Right lobe of liver (tissue), 6 donors: ENCODE measurements around the gene RPS24. TPM values are rescaled to one million over a fixed set of nuclear protein-coding genes. Genes with fewer than 3 reads are reported as not detected.
"Not testable (repeated sequence)": the region's sequence is repeated elsewhere in the genome, so short reads cannot be mapped to it uniquely, and the experiment has no call there.

Source experiments
- ATAC-seq, 4 donors: fragments of 200-7000 bp; cut with Tn5 transposase; one replicate each; pipeline ENCODE4 v1.9.1; 2020; ENCODE audit warnings: mild to moderate bottlenecking in 4 of 4, moderate library complexity in 4 of 4
- DNase-seq, 3 donors: peaks; one replicate each; pipeline ENCODE4 v3.0.0-alpha.2; 2020
- H3K27ac ChIP-seq, 3 donors: fragments of 200-600 bp; one replicate each; pipeline ENCODE4 v1.8.0; 2022
- H3K27me3 ChIP-seq, 2 donors: fragments of 200-600 bp; one replicate each; pipeline ENCODE4 v1.8.0; 2022
- H3K36me3 ChIP-seq, 4 donors: fragments of 200-600 bp; sonication (generic) in 1 of 4; one replicate each; pipeline versions ENCODE4 v1.5.1 to v1.8.0; 2017 to 2022; ENCODE audit warnings: control low read depth in 1 of 4
- H3K4me1 ChIP-seq, 4 donors: fragments of 200-600 bp; sonication (generic) in 1 of 4; one replicate each; pipeline versions ENCODE4 v1.5.1 to v1.8.0; 2017 to 2022; ENCODE audit warnings: control low read depth in 1 of 4
- H3K4me3 ChIP-seq, 3 donors: fragments of 200-600 bp; one replicate each; pipeline ENCODE4 v1.8.0; 2022
- H3K9me3 ChIP-seq, 4 donors: fragments of 200-600 bp; sonication (generic) in 1 of 4; one replicate each; pipeline versions ENCODE4 v1.5.1 to v1.8.0; 2017 to 2022; ENCODE audit warnings: control low read depth in 1 of 4
- POLR2A ChIP-seq: fragments of 450-650 bp; IDR thresholded peaks from one replicate; pipeline ENCODE4 v1.6.1; 2017; ENCODE audit warnings: antibody characterized with exemption, mild to moderate bottlenecking
- WGBS: methylation state at CpG from one replicate; pipeline ENCODE4 v1.1.6; 2018; ENCODE audit warnings: low coverage, low lambda C conversion rate; ENCODE audit not compliant: insufficient coverage; ENCODE audit errors: missing lambda C conversion rate; 5-methylcytosine and 5-hydroxymethylcytosine counted together
- intact Hi-C, 2 donors: fragments of 100-400 bp; cut with DNase I; formaldehyde crosslinking; loops; one replicate each; pipeline versions ENCODE4 v1.11.2 to v1.14.1; 2022
- total RNA-seq, 6 experiments: library from RNA; depleted of rRNA in 2 of 6; stranded (reverse); fragments of >200 nt in 2 of 6; fragmentation: NEBNext Ultra II Directional in 3 of 6; extraction: Animal tissue kit (Norgen Biotek cat#: 25700) in 3 of 6; gene quantifications; one replicate each; pipeline versions ENCODE4 v1.1.0 to v1.2.4, GENCODE V29; 2016 to 2023
- TF ChIP-seq, protein P1 (sequence below), 4 donors: fragments of 200-600 bp in 3 of 4; fragments of 450-650 bp in 1 of 4; IDR thresholded peaks; one replicate each; pipeline versions ENCODE4 v1.5.1 to v1.8.0; 2016 to 2022; ENCODE audit warnings: antibody characterized with exemption in 4 of 4, mild to moderate bottlenecking in 2 of 4
- donor health status: DM: no; HTN: yes; CAD: no.
- donor health status: DM: no; HTN: no; CAD: no.
- donor health status: DM: no; HTN: no; CAD: no.
- donor health status: DM: no; HTN: yes; CAD: no.
- donor health status: DM: no; HTN: yes; CAD: no.

RPS24 gene
- total RNA-seq, 6 experiments from 2014 or later = 406 to 921 (median 499) TPM

DNA sequence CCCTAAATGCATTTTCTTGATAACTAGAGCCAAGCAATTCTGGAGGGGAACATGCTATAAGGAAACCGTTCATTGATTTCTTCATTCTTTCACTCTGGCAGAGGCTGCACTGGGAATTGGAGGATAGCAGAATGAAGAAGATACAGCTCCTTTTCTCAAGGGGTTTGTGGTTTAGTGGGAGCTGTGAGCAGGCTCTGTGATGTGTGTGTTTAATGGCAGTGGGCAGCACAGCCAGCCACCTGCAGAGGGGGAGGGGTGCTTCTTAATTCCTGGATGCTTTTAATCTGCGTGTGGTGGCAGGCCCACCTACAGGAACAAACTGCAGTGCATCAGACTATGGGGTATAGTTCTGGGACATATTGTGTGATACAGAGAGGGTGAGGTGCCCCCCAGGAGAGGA is 31.9 kb downstream of the RPS24 start:
- no peaks in the 10 kb centered on the region for H3K27me3 ChIP-seq
- H3K36me3 ChIP-seq = no peaks in the 10 kb centered on the region
- TF ChIP-seq, protein P1, sequence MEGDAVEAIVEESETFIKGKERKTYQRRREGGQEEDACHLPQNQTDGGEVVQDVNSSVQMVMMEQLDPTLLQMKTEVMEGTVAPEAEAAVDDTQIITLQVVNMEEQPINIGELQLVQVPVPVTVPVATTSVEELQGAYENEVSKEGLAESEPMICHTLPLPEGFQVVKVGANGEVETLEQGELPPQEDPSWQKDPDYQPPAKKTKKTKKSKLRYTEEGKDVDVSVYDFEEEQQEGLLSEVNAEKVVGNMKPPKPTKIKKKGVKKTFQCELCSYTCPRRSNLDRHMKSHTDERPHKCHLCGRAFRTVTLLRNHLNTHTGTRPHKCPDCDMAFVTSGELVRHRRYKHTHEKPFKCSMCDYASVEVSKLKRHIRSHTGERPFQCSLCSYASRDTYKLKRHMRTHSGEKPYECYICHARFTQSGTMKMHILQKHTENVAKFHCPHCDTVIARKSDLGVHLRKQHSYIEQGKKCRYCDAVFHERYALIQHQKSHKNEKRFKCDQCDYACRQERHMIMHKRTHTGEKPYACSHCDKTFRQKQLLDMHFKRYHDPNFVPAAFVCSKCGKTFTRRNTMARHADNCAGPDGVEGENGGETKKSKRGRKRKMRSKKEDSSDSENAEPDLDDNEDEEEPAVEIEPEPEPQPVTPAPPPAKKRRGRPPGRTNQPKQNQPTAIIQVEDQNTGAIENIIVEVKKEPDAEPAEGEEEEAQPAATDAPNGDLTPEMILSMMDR (IDR thresholded peaks at IDR 0.05) = no peak
- no peak for TF ChIP-seq POLR2A
- H3K4me1 ChIP-seq = no peaks in the 10 kb centered on the region
- no peak overlapping the region for H3K27ac ChIP-seq
- no peaks in the 10 kb centered on the region for H3K9me3 ChIP-seq
- 75% methylated on average over 1 of the region's 2 CpGs for WGBS
- no peak overlapping the region for H3K4me3 ChIP-seq
- ATAC-seq (no peak), DNase-seq (no peak)
- intact Hi-C loops = no loop called here

DNA sequence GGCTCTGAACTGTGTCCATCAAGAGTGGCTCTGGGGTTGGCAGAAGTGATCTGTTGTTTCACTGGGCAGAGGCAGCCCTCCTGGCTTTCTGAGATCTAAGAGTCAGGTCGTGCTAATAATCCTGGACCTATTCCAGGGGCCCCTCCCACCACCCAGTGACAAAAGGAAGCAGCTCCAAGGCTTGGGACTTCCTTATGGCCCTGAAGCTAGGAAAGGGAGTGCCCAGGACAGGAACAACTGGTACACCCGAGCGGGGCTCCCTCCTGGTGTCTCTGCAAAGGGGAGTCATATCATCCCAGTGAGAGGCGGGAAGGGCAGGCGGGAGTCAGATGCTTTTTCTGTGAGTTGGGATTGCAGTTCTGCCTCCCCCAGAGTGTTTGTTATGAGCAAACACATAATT is 32.3 kb downstream of the RPS24 start:
- Histone ChIP-seq H3K9me3 (no peaks in the 10 kb centered on the region), H3K36me3 (no peaks in the 10 kb centered on the region), H3K4me1 (no peaks in the 10 kb centered on the region), H3K4me3 (no peak overlapping the region), H3K27me3 (no peaks in the 10 kb centered on the region), H3K27ac (no peak overlapping the region)
- DNase-seq = peak in 1 of 3 donors; percentile 24
- intact Hi-C loops = no loop called here
- TF ChIP-seq POLR2A = no peak
- TF ChIP-seq, protein P1 (IDR thresholded peaks at IDR 0.05) = no peak
- no peak for ATAC-seq
- WGBS = 23% methylated on average over 3 of the region's 5 CpGs

DNA sequence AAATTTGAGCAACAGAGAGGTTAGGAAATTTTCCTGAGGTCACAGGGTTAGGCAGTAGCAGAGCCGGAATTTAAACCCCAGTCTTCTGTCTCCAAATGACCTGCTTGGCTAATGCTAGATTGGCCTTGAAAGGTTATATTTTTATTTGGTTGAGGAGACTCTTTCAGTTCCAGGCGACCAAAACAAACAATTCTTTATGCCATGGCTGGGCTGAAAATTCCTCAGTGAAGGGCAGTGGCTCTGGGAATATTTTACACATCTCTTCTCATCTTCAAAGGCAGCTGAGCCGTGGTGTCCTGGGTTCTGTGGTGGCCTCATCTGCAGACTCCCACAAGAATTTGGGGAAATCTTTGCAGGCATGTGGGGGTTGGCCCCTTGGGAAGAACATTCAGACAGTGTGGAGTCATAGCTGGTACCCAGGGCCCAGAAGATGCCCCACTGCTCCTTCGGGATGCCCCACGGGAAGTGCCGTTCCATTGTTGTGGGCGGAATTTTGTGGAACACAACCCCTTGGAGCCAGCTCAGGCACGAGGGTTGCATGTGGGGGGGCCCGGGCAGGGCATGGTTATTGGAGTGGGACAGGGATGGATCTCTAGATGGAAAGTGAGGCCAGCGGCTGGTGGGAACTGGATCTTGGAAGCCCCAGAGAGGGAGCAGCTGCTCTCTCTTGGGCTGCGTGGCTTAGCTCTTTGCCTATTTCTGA is 33.2 kb downstream of the RPS24 start:
- Histone ChIP-seq H3K4me1 (no peaks in the 10 kb centered on the region), H3K27ac (no peak overlapping the region), H3K4me3 (no peak overlapping the region), H3K27me3 (no peaks in the 10 kb centered on the region), H3K9me3 (no peaks in the 10 kb centered on the region), H3K36me3 (no peaks in the 10 kb centered on the region)
- 47% methylated on average over 4 of the region's 11 CpGs for WGBS
- ATAC-seq (peak in 1 of 4 donors; percentile 15), DNase-seq (peak in 1 of 3 donors; percentile 18)
- TF ChIP-seq, protein P1 (IDR thresholded peaks at IDR 0.05) = no peak
- TF ChIP-seq POLR2A = no peak
- intact Hi-C loops = no loop called here

DNA sequence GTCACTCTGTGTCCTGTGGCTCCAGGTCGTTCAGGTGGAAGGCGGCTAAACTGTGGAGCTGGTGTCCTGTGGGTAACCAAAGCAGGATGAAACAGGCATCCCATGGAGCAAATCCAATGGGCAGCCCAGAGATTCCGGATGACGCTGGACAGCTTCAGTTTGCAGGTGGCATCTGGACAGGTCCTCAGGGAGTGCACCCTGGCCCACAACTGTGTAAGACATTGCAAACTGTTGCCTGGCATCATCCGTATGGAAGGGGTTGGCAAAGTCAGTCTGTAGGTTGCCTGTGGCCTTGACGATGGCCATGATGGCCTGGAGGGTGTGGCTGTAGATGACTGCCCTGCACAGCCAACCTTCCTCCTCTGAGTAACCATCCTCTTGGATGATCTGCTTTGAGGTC is 35.5 kb downstream of the RPS24 start:
- Histone ChIP-seq H3K4me3 (no peak overlapping the region), H3K27ac (no peak overlapping the region), H3K36me3 (no peaks in the 10 kb centered on the region), H3K27me3 (no peaks in the 10 kb centered on the region), H3K4me1 (no peaks in the 10 kb centered on the region), H3K9me3 (no peaks in the 10 kb centered on the region)
- DNase-seq = peak in 1 of 3 donors; percentile 21
- intact Hi-C loops = no loop called here
- 90% methylated on average over 2 of the region's 6 CpGs for WGBS
- TF ChIP-seq POLR2A = no peak
- TF ChIP-seq, protein P1 (IDR thresholded peaks at IDR 0.05) = no peak
- no peak for ATAC-seq

DNA sequence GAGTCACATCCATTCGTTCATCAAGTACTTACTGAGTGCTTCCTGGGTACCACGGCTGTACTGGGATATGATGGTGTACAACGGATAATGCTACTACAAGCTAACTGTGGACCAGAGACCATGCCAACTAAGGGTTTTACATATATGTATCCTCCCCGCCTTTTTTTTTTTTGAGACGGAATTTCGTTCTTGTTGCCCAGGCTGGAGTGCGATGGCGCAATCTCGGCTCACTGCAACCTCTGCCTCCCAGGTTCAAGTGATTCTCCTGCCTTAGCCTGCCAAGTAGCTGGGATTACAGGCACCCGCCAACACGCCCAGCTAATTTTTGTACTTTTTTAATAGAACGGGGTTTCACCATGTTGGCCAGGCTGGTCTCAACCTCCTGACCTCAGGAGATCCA is 36.4 kb downstream of the RPS24 start:
- intact Hi-C loops, H3K36me3 ChIP-seq, H3K27ac ChIP-seq, DNase-seq, H3K4me3 ChIP-seq, H3K9me3 ChIP-seq, ATAC-seq, H3K27me3 ChIP-seq, H3K4me1 ChIP-seq: not testable (repeated sequence)
- WGBS = 79% methylated on average over 10 of the region's 12 CpGs
